A549 treated with ZK216348 at 1 μM for 4 hours (cell line): ENCODE results near the gene GOT1. TPM values are rescaled to one million over a fixed set of nuclear protein-coding genes. Genes with fewer than 3 reads are reported as not detected.

Experiments
- total RNA-seq: library from RNA; stranded (reverse); fragments of 200-300 nt; extraction: Qiagen RNA extraction; gene quantifications from 5 replicates; pipeline ENCODE4 v1.2.3, GENCODE V29; 2022; ENCODE audit warnings: low read depth

GOT1 gene
- 30.4 to 39.2 TPM (median 37.8 TPM) in 5 replicates for total RNA-seq

GRCh38 chr10:99430451-99431189, at the start of gene GOT1:
GOT1 (minus strand) TSS chr10:99430624; CDS start chr10:99430565, 59 bp downstream.

Other genes starting within 250 kb of the GOT1 start
- gene HPSE2, start 194.8 kb downstream of the GOT1 start, total RNA-seq, result 0.45 TPM in 1 of 5 replicates, not detected in the others
- 18.8 to 27.2 TPM (median 21.9 TPM) in 5 replicates for gene CNNM1, start 101.3 kb downstream of the GOT1 start, total RNA-seq
- not detected in 5 replicates for gene NKX2-3, start 102.3 kb upstream of the GOT1 start, total RNA-seq
- gene SLC25A28, start 189.8 kb upstream of the GOT1 start, total RNA-seq, result 21.7 to 30.5 TPM (median 26.0 TPM) in 5 replicates
- gene ENTPD7, start 228.9 kb upstream of the GOT1 start, total RNA-seq, result 8.5 to 13.5 TPM (median 12.7 TPM) in 5 replicates